ENCODE data around the gene RBM46. TPM values are rescaled to one million over a fixed set of nuclear protein-coding genes. Genes with fewer than 3 reads are reported as not detected.

The RBM46 gene
- total RNA-seq, 8 experiments from 2014 or later: 0.08 to 0.52 (median 0.25) TPM; not detected in 2

DNA sequence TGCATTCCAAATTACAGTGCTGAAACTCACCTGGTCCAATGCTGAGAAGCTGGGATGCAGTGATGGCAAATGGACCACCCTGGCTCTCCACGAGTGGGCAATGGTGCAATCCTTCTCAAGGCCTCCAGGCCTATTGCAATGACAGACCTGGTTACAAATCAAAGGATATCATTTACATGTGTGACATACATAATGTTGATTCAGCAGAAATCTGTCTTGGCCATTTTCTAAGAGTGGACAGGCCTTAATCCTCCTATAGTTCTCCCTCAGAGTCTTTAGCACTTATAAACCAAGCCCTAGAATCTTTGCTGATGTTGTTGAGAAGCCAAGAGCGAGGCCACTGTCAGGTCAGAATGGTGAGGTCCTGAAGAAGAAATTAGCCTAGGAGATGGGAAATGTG is 20.2 kb upstream of the RBM46 start:
- no peaks in the 10 kb centered on the region for H3K4me1 ChIP-seq (replicated peaks in 1 of 2)
- 10 to 100% (median 80%) methylated on average over 1 to 2 of the region's 2 CpGs; no CpG with 5 or more reads in 5 of the 10 experiments for WGBS, 10 experiments
- ATAC-seq (replicated peaks in 6 of 8): no peak
- H3K4me3 ChIP-seq: no peak overlapping the region
- H3K27ac ChIP-seq: no peak overlapping the region
- in situ Hi-C loops (cut with MboI; ENCODE audit: low pct_unique_long_range_greater_than_20kb in 2 of 9, low sequenced_read_pairs in 9 of 9, unreplicated experiment in 9 of 9): no loop called here

DNA sequence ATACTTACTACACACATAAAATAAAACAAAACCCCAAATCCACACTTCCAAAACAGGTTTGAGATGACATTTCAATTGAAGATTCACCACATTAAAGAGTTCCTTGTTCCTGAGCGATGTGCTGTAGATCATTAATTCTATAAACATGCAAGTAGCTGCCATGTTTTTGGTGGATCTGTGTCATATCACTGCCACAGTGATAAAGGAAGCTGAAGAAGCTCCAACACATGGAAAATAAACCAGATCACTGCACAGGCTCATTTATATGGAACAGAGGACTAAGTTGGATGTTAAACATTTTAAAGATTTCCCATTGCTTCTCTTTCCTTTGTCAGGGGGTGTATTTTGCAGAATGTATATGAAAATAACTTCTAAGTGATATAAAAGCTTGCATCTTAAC is 2.8 kb upstream of the RBM46 start:
- WGBS, 10 experiments: 57 to 100% (median 94%) methylated on average over 1 of the region's 1 CpG; no CpG with 5 or more reads in 6 of the 10 experiments
- Histone ChIP-seq H3K4me1 (replicated peaks in 1 of 2) (no peaks in the 10 kb centered on the region), H3K4me3 (no peak overlapping the region), H3K27ac (no peak overlapping the region)
- in situ Hi-C loops (cut with MboI; ENCODE audit: low pct_unique_long_range_greater_than_20kb in 2 of 9, low sequenced_read_pairs in 9 of 9, unreplicated experiment in 9 of 9): loop anchor here in 3 of 9 experiments (10.0 to 25.0 kb wide), 3 partner anchors 141 to 223 kb away; partner anchors contain the start of genes PLRG1 (in 2 of the 3) and FGB (in 1 of the 3)
- ATAC-seq (replicated peaks in 6 of 8): no peak

DNA sequence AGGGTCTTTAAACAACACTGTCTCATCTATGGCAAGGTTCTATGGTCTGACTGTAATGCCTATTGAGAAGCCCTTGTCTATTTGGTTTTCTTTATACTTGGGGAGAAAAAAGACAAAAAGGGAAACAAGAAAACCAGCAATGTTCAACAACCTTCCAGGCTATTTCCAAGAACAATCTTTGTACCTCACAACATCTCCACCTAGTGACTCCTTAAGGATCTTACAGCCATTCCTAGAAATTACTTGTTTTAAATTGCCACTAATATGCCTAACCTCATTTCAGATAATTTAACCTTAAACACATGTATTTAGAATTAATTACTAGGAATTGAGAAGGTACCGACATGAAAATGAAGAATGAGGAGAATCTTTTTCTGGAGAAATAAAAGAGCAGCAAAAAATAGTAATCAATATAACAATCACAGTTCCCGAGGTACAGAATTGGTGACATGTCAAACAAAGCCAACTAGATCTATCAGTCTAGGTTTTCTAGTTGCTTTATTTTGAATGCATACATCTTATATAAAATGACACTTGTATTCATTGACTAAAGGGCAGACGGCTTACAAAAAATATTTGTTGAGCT is 1.6 kb upstream of the RBM46 start:
- H3K27ac ChIP-seq: no peak overlapping the region
- in situ Hi-C loops (cut with MboI; ENCODE audit: low pct_unique_long_range_greater_than_20kb in 2 of 9, low sequenced_read_pairs in 9 of 9, unreplicated experiment in 9 of 9): loop anchor here in 3 of 9 experiments (10.0 to 25.0 kb wide), 3 partner anchors 142 to 225 kb away; partner anchors contain the start of genes PLRG1 (in 2 of the 3) and FGB (in 1 of the 3)
- WGBS, 10 experiments: 0 to 60% (median 41%) methylated on average over 1 to 3 of the region's 3 CpGs; no CpG with 5 or more reads in 1 of the 10 experiments
- no peaks in the 10 kb centered on the region for H3K4me1 ChIP-seq (replicated peaks in 1 of 2)
- ATAC-seq (replicated peaks in 6 of 8): peak in 3 of 8 experiments; percentile 46 to 60 (median 49)
- no peak overlapping the region for H3K4me3 ChIP-seq

DNA sequence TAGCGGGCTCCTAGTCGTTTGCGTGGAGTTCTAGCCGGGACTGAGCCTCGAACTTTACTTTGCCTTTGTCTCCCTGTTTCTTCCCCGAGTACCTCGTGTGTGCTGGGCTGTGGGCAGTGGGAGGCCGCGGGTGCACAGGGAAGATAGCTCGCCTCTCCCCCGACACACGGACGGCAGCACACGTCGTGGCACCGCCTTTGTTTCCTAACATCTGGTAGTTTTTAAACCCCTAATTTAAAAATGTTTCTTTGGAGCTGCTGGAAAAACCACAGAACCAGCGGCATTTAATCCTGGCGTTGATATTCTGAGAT is 866 bp downstream of the RBM46 start:
- 2 to 100% (median 82%) methylated on average over 1 to 18 of the region's 18 CpGs; no CpG with 5 or more reads in 1 of the 10 experiments for WGBS, 10 experiments
- in situ Hi-C loops (cut with MboI; ENCODE audit: low pct_unique_long_range_greater_than_20kb in 2 of 9, low sequenced_read_pairs in 9 of 9, unreplicated experiment in 9 of 9): loop anchor here in 3 of 9 experiments (25.0 kb wide), 2 partner anchors 145 to 220 kb away; partner anchors contain the start of genes FGB (in 1 of the 3) and PLRG1 (in 1 of the 3)
- no peak for ATAC-seq (replicated peaks in 6 of 8)
- no peak overlapping the region for H3K27ac ChIP-seq
- H3K4me3 ChIP-seq: no peak overlapping the region
- H3K4me1 ChIP-seq (replicated peaks in 1 of 2): no peaks in the 10 kb centered on the region

DNA sequence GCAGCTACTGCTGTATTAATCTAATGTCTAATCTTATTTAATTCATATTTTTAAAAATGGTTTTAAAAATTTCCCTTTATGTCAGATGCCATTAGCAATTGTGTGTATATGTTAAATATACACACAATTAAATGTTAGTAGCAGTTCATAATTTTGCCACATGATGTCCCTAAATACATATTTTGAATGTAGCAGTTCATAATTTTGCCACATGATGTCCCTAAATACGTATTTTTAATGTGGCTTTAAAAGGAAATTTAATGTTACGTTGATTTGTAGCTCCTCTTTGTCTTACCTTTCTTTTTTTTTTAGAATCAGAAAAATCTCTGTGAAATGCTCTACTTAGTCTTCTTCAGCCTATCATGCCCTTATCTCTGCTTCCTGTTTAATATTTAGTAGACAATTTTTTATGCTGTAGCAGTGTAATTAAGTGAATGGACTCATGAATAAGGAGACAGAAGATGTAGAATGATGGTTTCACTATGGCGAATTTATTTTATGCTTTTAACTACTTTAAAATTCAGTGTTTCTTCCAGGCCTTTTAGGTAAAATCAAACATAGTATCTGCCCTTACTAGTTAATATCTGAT is 26.1 kb downstream of the RBM46 start:
- Histone ChIP-seq H3K4me3 (no peak overlapping the region), H3K27ac (no peak overlapping the region), H3K4me1 (replicated peaks in 1 of 2) (no peaks in the 10 kb centered on the region)
- ATAC-seq (replicated peaks in 6 of 8): peak in 1 of 8 experiments; percentile 42
- in situ Hi-C loops (cut with MboI; ENCODE audit: low pct_unique_long_range_greater_than_20kb in 2 of 9, low sequenced_read_pairs in 9 of 9, unreplicated experiment in 9 of 9): loop anchor here in 1 of 9 experiments (25.0 kb wide), 1 partner anchor 555 kb away; no protein-coding TSS in a partner anchor
- 2 to 85% (median 55%) methylated on average over 1 to 3 of the region's 3 CpGs for WGBS, 10 experiments

DNA sequence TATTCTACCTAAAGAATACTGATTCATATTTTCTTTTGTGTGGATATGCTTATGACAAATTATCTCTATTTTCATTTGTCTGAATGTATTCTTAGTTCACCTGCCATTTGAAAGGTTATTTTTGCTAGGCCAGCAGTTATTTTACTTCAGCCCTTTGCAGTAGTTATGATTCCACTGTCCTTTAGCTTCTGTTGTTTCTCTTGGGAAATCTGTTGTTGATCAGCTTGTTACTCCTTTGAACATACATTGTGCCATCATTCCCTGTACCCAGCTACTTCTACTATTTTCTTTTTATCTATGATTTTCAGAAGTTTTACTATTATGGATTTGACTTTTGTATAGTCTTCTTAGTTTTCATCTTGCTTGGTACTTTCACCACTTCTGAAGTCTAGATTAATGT is 37.2 kb downstream of the RBM46 start:
- in situ Hi-C loops (cut with MboI; ENCODE audit: low pct_unique_long_range_greater_than_20kb in 2 of 9, low sequenced_read_pairs in 9 of 9, unreplicated experiment in 9 of 9): loop anchor here in 1 of 9 experiments (25.0 kb wide), 1 partner anchor 544 kb away; no protein-coding TSS in a partner anchor
- no peak overlapping the region for H3K4me3 ChIP-seq
- no peaks in the 10 kb centered on the region for H3K4me1 ChIP-seq (replicated peaks in 1 of 2)
- no peak for ATAC-seq (replicated peaks in 6 of 8)
- H3K27ac ChIP-seq: no peak overlapping the region

DNA sequence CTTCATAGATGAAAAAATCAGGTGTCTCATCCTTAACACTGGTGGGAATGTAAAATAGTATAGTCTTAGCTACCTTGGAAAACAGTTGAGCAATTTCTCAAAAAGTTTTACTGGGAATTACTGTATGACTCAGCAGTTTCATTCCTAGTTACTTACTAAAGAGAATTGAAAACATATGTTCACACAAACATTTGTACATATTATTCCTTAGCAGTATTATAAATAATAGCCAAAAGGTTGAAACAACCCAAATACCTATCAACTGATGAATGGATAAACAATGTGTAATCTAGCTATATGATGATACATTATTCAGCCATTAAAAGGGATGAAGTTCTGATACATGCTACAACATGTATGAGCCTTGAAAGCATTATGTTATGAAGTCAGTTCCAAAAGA is 41.7 kb downstream of the RBM46 start:
- no peak overlapping the region for H3K27ac ChIP-seq
- H3K4me1 ChIP-seq (replicated peaks in 1 of 2): no peaks in the 10 kb centered on the region
- H3K4me3 ChIP-seq: no peak overlapping the region
- in situ Hi-C loops (cut with MboI; ENCODE audit: low pct_unique_long_range_greater_than_20kb in 2 of 9, low sequenced_read_pairs in 9 of 9, unreplicated experiment in 9 of 9): loop anchor here in 1 of 9 experiments (25.0 kb wide), 1 partner anchor 540 kb away; no protein-coding TSS in a partner anchor
- peak in 2 of 8 experiments; percentile 81 to 83 for ATAC-seq (replicated peaks in 6 of 8)

DNA sequence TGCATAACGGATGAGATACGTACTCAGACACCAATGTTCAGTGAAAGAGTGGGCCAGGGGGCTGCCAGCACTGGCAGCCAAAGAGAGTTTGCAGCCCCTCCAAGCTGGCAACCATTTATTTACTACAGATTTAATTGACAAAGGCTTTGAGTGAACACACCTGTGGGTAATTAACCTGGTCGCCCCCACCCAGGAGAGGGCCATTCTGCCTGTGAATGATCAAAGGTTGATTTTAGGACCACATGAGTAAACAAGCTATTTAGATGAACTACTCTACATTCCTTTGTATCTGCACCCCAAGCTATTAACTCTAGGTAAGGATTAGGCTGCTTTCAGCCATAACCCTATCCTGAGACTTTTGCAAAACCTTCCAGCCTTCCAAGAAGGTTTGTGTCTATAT is 55.0 kb downstream of the RBM46 start:
- no peak overlapping the region for H3K4me3 ChIP-seq
- H3K27ac ChIP-seq: no peak overlapping the region
- H3K4me1 ChIP-seq (replicated peaks in 1 of 2): no peaks in the 10 kb centered on the region
- no peak for ATAC-seq (replicated peaks in 6 of 8)
- in situ Hi-C loops (cut with MboI; ENCODE audit: low pct_unique_long_range_greater_than_20kb in 2 of 9, low sequenced_read_pairs in 9 of 9, unreplicated experiment in 9 of 9): no loop called here
- WGBS, 10 experiments: 0 to 93% (median 60%) methylated on average over 1 to 3 of the region's 3 CpGs; no CpG with 5 or more reads in 2 of the 10 experiments

DNA sequence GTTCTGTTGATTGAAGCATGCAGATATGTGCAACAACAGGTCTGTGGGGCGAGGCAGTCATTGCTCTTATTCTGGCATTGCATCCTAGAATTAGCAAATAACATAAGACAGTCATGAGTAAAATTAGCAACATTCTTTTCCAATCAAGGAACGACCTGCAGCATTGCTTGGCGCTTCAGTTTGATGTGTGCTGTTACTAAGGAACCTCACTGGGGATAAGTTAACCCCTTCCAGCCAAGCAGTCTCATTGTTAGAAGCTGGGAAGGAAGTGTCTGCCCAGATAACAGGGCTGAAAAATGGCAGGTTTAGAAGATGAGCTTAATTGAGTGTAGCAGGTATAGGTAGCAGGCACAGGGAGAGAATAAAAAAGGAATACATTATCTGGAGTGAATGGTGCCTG is 55.4 kb downstream of the RBM46 start:
- Histone ChIP-seq H3K4me1 (replicated peaks in 1 of 2) (no peaks in the 10 kb centered on the region), H3K27ac (no peak overlapping the region), H3K4me3 (no peak overlapping the region)
- ATAC-seq (replicated peaks in 6 of 8): no peak
- WGBS, 10 experiments: 0 to 47% (median 0%) methylated on average over 1 to 3 of the region's 3 CpGs; no CpG with 5 or more reads in 3 of the 10 experiments
- in situ Hi-C loops (cut with MboI; ENCODE audit: low pct_unique_long_range_greater_than_20kb in 2 of 9, low sequenced_read_pairs in 9 of 9, unreplicated experiment in 9 of 9): no loop called here

DNA sequence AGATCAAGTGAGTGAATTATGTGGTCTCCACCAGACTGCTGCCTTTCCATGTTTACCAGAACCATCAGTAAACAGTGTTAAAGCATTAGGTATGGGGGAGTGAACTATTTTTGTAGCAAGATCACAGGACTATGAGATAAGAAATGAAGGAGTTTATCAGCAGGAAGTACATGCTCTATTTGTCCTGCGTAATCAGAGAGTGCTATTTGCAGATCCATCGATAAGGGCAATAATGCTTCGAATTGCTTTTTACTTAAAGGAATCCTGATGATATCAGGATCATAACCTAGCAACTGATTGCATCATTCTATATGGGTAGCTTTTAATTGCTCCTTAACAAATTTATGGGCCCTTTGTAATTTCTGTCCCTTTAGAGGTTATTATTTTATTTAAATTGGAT is 57.1 kb downstream of the RBM46 start:
- Histone ChIP-seq H3K4me1 (replicated peaks in 1 of 2) (no peaks in the 10 kb centered on the region), H3K4me3 (no peak overlapping the region), H3K27ac (no peak overlapping the region)
- in situ Hi-C loops (cut with MboI; ENCODE audit: low pct_unique_long_range_greater_than_20kb in 2 of 9, low sequenced_read_pairs in 9 of 9, unreplicated experiment in 9 of 9): no loop called here
- WGBS, 10 experiments: 17 to 100% (median 90%) methylated on average over 1 to 3 of the region's 3 CpGs; no CpG with 5 or more reads in 1 of the 10 experiments
- no peak for ATAC-seq (replicated peaks in 6 of 8)

DNA sequence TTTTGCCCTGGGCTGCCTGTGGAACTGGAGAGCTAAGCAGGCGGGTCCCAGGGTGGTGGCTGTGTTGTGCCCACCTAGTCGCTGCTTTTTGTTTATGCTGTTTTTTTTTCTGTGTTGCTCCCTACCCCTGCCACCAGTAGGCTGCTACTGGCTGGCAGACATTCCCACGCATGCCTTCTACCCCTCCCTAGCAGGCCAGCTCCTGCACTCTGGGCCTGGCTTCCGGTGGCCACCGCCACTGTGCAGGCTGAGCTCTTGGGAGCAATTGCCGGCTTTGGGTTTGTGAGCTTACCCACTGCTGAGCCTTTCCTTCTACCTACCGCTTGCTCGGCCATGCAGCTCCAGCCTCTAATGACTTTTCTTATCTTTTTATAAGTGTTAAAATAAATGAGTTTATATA is 57.6 kb downstream of the RBM46 start:
- 15 to 100% (median 86%) methylated on average over 1 to 6 of the region's 8 CpGs; no CpG with 5 or more reads in 2 of the 10 experiments for WGBS, 10 experiments
- H3K4me3 ChIP-seq: no peak overlapping the region
- in situ Hi-C loops (cut with MboI; ENCODE audit: low pct_unique_long_range_greater_than_20kb in 2 of 9, low sequenced_read_pairs in 9 of 9, unreplicated experiment in 9 of 9): no loop called here
- no peak for ATAC-seq (replicated peaks in 6 of 8)
- H3K4me1 ChIP-seq (replicated peaks in 1 of 2): no peaks in the 10 kb centered on the region
- no peak overlapping the region for H3K27ac ChIP-seq

DNA sequence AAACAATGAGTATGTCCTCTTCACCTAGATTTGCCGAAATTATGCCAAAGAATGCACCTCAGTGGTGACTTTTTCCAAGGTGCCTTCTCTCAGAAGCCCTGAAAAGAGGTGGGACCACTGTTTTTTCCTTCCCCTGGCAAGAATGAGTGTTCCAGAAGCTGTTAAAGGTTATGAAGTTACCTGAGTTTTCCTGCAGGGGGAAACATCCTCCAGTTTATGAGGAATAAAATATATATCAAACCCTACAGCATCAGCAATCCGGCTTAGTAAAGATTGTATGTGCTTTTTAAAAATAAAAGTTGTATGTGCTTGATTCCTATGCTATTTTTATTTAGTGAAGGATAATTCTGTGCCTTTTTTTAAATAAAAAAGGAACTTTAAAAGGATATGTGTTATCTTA is 73.3 kb downstream of the RBM46 start:
- WGBS, 10 experiments: 0 to 83% (median 38%) methylated on average over 1 to 2 of the region's 2 CpGs; no CpG with 5 or more reads in 2 of the 10 experiments
- no peak for ATAC-seq (replicated peaks in 6 of 8)
- Histone ChIP-seq H3K4me1 (replicated peaks in 1 of 2) (no peaks in the 10 kb centered on the region), H3K4me3 (no peak overlapping the region), H3K27ac (no peak overlapping the region)
- in situ Hi-C loops (cut with MboI; ENCODE audit: low pct_unique_long_range_greater_than_20kb in 2 of 9, low sequenced_read_pairs in 9 of 9, unreplicated experiment in 9 of 9): no loop called here

DNA sequence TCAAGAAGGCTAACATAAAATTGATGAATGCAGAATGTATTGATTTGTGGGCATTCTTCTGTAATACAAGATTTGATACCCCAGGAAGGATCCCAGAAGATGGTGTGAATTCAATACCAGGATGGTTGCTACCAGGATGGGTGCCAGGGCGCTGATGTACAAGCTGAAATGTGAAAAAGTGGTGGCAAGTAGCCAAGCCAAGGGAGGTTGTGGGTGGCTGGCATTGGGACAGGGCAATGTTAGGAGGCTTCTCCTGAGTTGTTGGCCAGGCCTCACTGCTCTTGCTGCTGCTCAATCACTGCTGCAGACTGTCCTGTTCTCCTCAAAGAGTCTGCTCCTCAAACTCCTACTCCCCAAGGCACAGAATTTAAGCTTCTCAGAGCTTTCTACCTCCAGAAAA is 77.1 kb downstream of the RBM46 start:
- WGBS, 10 experiments: 0 to 100% (median 60%) methylated on average over 1 of the region's 1 CpG; no CpG with 5 or more reads in 5 of the 10 experiments
- Histone ChIP-seq H3K4me3 (no peak overlapping the region), H3K4me1 (replicated peaks in 1 of 2) (no peaks in the 10 kb centered on the region), H3K27ac (no peak overlapping the region)
- no peak for ATAC-seq (replicated peaks in 6 of 8)
- in situ Hi-C loops (cut with MboI; ENCODE audit: low pct_unique_long_range_greater_than_20kb in 2 of 9, low sequenced_read_pairs in 9 of 9, unreplicated experiment in 9 of 9): no loop called here

Data from motor neuron (in vitro differentiated cells).